HG02763 (cell line): ENCODE data around the gene ZDHHC3.

Source experiments
- ATAC-seq: cut with Tn5 transposase; IDR thresholded peaks from one replicate; pipeline ENCODE4 v1.9.1; 2021; ENCODE audit warnings: mild to moderate bottlenecking, moderate library complexity; ENCODE audit not compliant: unreplicated experiment

The ZDHHC3 gene

DNA sequence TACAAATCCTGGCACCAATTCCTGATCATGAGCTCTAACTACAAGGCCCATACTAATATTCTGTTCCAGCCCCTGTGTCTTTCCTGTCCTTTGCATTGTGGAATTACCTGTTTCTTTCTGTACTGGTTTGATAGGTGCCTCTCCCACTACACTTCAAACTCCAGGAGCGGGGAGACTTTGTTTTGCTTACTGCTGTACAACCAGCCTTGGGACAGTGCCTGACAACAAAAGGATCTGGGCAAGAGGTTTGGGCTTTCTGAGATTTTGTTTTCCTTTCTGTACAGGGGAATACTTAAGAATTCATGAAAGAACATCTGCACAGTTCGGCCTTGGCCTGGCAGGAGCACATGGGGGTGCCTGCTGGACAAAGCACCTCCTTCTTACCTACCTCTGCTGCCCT lies 45.1 kb downstream of the ZDHHC3 start:
- ATAC-seq = no peak

- ATAC-seq = no peak
These were observed 46.2 kb downstream of the ZDHHC3 start for GRCh38 chr3:44929782-44930181.

DNA sequence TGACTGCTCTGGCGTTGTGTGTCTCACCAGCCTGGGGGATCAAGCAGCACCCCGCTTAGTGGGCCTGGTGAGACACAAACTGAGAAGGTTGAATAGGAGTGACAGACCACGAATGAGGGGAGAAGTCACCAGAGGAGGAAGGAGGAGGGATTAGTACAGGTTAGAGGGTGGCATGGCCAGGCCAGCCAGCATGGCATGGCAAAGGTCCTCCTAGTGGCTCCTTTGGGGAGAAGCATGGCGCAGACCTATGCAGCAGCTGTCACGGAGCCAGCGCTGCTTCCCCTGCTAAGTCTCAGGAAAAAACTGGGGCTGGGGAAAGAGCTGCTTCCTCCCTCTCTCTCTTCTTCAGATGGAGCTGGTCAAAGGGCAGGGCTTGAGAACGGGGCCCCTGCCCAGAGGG lies 48.6 kb downstream of the ZDHHC3 start:
- ATAC-seq = no peak

DNA sequence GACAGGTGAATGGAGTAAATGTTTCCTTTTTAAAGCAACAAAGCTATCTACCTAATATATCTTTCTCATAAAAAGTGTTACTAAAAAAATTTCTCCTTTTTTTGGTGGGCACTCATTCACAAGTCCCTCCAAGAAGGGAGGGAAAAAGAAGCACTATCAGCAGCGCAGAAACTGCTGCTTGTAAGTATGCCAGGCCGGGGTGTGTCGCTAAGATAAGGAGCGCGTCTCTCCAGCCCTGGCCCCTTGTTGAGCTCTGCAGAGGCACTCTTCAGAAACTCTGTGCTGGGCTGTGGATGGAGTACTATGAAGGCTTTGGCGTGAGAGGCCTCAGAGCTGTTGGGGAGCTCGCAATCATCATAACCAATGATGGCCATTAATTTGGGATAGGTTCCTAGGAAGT lies 49.1 kb downstream of the ZDHHC3 start:
- ATAC-seq = no peak

DNA sequence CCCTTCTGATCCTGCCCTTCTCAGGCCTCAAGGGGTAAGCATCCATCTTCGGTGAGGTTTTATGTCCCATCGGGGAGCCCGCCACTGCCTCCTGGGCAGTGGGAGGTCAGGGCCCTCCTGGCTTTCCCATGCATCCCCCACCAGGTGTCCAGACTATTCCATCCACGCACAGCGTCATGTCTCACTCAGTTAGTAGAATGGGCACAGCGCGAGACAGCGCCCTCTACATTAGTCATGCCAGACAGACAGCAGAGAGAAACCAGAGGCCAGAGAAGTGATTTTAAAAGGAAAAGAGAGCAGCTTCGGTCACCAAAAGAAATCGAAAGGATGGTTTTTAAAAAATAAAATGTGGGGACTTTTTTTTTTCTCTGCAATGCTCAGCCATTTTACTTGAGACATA lies 49.8 kb downstream of the ZDHHC3 start:
- ATAC-seq = no peak

DNA sequence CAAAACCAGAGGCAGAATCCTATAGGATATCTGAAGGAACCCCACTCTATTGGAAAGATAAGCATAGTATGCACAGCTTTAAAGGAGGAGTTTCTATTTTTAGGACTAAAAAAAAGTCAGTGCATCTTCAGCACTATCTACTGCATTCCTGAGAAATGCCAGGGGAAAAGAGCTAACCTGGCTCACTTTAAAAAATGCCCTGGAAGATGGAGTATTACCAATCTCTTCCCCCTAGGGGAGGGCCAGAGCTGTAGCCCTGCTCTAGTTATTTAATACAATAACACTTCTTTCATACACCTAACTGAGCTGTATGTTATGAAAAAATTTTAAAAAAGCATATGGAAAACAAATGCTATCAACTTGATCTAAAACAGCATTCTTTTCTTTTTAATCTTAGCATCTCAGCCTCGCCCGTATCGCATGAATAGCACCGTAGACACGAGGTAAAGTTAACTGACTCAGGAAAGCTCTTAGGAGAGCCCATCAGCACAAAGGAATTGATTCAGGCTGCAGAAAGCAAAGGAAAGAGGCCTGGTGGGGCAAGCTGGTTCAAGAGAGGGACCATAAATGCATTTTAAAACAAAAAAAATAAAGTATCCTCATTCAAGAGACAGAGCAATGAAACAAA lies 51.4 kb downstream of the ZDHHC3 start:
- ATAC-seq = no peak

GRCh38 chr3:44923632-44924456 lies 52.1 kb downstream of the ZDHHC3 start:
- ATAC-seq = no peak

DNA sequence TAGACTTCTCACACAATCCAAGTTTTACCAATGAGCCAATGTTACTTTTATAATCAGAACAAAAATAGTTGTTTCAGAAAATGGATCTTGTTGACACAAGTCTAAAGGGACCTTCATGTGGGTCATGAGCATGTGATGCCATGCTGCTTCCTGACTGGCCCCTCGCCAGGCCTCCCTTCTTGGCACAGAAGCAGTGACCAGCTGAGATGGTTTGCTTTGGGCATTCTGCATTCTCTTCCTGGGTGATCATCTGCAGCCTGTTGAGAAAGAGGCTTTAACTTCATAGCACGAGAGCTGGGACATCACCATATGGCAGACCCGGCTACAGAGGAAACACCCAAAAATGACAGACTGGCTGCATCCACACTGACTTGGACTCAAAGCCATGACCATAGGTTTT lies 55.9 kb downstream of the ZDHHC3 start:
- ATAC-seq = no peak

GRCh38 chr3:44918581-44918980 lies 57.4 kb downstream of the ZDHHC3 start:
- no peak for ATAC-seq

DNA sequence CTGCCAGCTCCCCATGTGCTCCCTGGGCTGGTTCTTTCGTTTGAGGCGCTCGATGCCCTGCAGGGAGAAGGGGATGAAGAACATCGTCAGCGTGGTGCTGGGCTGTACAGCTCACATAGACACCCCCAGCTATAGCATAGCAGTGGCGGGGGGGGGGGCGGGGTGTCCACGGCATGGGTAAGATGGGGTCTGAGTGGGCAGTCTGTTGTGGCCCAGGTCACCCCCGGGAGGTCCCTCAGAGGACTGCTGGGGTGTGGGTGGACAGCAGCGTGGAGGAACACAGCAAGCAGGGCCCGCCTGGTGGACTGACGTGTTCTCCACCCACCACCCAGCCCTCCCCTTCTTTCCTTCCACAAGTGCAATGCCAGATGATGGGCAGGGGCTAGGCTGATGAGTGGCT lies 57.9 kb downstream of the ZDHHC3 start:
- no peak for ATAC-seq

- ATAC-seq = no peak
These were observed 60.1 kb downstream of the ZDHHC3 start for GRCh38 chr3:44915702-44916438.

- ATAC-seq = no peak
These were observed 61.0 kb downstream of the ZDHHC3 start for GRCh38 chr3:44914936-44915335.

DNA sequence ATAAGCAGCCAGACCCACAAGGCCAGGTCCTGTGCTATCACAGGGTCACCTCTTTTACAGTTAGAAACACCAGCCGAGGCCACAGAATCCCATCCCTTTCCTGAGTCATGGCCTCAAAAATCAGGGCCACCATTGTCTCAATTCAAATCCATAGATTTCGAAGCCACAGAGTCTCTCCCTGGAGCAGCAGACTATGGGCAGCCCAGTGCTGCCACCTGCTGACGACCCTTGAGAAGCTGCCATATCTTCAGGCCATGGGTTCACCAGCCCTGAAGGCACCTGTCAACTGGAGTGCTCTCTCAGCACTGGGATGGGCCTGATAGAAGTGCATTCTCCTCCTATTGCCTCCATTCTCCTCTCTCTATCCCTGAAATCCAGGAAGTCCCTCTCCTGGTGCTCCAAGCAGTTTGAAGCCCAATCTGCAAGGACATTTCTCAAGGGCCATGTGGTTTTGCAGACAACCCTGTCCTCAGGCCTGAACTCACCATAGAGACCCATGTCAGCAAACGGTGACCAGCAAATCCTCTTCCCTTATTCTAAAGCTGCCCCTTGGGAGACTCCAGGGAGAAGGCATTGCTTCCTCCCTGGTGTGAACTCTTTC lies 62.0 kb downstream of the ZDHHC3 start:
- no peak for ATAC-seq

GRCh38 chr3:44910693-44911092 lies 65.3 kb downstream of the ZDHHC3 start:
- no peak for ATAC-seq

DNA sequence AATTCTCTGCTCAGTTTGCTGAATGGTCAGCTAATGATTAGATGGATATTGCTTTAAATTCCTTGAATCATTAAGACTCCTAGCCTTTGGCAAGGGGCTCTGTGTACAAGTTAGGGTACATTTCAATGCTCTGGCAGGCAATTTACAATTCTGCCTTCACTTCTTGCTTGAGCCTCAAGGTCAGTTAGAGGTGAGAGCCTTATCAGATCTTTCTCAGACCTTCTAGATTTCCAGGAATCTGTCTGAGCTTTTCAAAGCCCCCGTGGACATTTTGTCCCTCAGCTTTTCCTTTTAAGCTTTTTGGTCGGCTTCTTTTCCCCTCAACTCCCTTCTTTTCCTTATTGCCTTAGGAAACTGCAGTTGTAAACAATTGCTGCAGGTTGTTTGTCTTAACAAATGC lies 66.9 kb downstream of the ZDHHC3 start:
- ATAC-seq = no peak

- no peak for ATAC-seq
These were observed 68.4 kb downstream of the ZDHHC3 start for GRCh38 chr3:44907612-44908011.

- no peak for ATAC-seq
These were observed 69.0 kb downstream of the ZDHHC3 start for GRCh38 chr3:44906997-44907396.

DNA sequence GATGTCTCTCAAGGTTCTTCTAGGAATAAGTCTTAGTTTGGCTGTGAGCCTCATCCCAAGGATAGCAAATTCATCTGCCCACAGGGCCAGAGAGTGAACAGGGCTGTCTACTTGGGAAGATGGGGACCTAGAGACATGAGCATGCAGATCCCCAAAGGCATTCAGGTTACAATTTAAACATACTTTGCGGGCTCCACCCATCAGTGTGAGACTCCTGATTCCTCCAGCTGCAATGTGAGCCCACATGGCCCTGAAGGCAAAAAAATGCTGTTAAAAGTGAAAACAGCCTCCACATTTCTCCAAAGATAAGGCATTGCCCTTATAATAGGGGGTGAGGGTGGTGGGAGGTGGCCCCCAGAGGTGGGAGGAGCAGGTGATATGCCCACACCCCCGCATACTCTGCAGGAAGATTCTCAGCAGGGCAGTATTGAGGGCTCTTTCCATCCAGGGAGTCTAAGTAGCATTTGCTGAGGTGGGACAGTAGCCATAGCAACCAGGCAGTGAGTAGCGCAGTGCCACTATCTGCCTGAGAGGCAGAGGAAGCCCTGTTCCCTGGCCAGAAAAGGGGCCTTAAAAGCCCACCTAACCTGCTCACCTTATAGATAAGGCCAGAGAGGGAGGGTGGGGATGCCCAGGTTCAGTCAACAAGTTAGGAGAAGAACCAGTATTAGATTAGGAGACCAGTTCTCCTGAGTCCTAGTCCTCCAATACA lies 70.4 kb downstream of the ZDHHC3 start:
- ATAC-seq = no peak

GRCh38 chr3:44903751-44904150 lies 72.2 kb downstream of the ZDHHC3 start:
- no peak for ATAC-seq

- ATAC-seq = no peak
These were observed 72.7 kb downstream of the ZDHHC3 start for GRCh38 chr3:44903314-44903713.

DNA sequence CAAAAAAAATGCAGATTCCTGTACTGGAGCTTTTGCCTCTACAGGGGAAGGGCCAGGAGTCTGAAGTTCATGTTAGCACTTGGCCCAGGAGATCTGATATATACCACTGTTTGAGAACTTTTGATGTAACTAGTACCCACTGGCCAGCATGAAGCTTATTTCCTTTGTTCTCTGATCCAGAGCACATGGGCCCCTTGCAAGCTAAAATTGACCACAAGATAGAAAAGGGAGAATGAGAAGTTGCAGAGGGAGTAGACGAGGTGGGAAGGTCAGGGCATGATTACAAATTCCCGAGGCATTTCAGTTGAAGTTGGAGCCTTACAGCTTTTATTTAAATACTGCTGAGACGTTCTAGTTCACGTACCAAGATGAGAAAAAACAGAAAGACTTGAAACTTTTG lies 73.3 kb downstream of the ZDHHC3 start:
- ATAC-seq = no peak
